GM21786 (cell line): ENCODE results near the gene E2F3.
"Not testable (repeated sequence)": the region's sequence is repeated elsewhere in the genome, so short reads cannot be mapped to it uniquely, and the experiment has no call there.

Experiments
- ATAC-seq: cut with Tn5 transposase; IDR thresholded peaks from one replicate; pipeline ENCODE4 v1.9.1; 2021; ENCODE audit not compliant: unreplicated experiment

The E2F3 gene

DNA sequence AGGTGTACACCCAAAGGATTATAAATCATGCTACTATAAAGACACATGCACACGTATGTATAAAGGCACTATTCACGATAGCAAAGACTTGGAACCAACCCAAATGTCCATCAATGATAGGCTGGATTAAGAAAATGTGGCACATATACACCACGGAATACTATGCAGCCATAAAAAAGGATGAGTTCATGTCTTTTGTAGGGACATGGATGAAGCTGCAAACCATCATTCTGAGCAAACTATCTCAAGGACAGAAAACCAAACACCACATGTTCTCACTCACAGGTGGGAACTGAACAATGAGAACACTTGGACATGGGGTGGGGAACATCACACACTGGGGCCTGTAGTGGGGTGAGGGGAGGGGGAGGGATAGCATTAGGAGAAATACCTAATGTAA, 123.5 kb downstream of the E2F3 start:
- not testable (repeated sequence) for ATAC-seq

DNA sequence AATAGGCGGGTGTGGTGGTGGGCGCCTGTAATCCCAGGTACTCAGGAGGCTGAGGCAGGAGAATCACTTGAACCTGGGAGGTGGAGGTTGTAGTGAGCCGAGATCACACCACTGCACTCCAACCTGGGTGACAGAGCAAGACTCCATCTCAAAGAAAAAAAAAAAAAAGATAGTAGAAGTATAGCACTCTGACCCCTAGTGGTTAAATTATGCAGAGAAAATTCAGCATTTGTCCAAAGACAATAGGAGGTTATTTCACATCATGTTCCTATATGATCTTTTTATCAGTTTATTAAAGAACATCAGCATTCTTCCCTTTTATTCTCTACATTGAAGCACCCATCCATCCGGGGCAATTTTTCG, 127.4 kb downstream of the E2F3 start:
- ATAC-seq: not testable (repeated sequence)

DNA sequence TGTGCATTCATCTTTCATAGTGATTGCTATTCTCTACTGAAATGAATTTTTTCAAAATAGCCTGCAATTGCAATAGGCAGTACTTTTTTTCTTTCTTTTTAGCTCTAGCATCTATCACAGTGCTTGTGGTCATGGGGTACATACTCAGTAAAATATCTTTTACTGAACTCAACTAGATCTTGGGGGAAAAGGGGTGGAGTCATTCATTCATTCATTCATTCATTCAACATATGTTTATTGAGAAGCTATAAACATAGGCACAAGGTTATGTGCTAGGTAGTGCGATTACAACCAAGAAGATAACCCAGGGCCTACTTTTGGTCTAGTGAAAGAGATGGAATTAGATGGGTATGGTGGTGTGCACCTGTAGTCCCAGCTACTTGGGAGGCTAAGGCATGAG, 131.2 kb downstream of the E2F3 start:
- ATAC-seq: no peak

DNA sequence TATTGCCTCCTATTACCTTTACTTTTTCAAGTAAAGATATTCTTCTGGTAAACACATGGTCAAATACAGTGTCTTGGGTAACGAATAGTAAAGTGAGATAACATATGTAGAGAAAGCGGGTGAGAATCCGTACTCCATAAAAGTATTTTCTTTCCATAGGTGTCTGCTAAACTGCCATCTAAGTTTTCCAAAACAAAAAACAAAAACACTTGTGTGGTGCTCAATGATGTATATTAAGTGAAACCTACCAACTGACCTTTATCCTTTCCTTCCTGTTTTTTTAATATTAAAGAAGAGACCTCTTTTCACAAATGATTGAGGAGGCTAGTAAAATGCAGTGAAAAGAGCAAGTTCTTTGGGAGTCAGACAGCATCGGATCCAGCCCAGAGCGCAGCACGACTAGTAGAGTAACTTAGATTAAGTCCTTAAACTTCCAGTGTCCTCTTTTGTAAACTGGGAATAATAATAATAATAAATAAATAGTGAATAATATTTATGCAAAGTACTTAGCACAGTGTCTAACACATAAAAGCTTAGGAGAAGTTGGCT, 132.1 kb downstream of the E2F3 start:
- no peak for ATAC-seq

DNA sequence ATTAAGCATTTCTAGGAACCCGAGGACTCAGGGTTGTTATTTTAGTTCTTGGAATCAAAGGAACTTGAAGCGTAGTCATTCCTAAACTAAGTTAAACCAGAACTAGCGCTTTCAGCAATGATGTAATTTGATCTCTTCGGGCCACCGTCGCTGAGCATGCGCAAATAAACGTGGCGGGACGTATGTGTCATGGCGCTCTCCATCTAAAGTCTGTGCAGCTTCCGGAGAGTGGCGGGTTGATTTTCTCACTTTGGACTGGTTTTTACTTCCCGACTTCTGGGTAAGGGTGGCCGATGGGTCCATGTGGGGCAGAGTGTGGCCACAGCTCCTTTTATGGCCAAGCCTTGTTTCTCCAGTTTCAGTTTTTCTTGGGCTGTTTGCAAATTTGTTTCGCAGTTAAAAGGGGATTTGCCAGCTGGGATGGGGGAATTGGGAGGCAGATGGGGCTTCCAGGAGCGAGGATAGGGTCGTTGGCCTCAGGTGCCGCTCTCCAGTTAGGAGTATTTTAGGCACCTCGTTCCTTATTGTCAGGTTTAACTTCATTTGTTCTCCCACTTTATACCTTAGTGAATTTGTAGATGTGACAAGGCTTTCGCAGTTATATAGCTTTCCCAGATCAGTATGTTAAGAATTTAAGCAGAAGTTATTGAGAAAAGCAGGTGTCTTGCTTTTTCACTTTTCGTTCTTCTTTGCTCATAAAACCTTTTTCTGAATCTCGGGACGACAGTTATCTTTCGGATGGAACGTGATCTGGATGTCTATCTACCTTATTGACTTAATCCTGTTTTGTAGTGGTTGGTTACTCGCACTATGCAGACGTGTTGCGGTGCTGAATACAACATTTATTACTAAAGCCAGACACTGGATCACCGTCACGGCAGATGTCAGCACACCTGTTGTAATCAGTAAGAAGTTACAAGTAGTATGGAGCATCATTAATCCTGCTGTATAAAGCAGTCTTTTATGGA, 132.9 kb downstream of the E2F3 start, which contains the start of gene CDKAL1:
TSS of gene CDKAL1 (plus strand) at position 163 of the 968 bp plus-strand sequence. CDS start 11,894 bp downstream, outside the sequence.
- peak; percentile 89 for ATAC-seq

DNA sequence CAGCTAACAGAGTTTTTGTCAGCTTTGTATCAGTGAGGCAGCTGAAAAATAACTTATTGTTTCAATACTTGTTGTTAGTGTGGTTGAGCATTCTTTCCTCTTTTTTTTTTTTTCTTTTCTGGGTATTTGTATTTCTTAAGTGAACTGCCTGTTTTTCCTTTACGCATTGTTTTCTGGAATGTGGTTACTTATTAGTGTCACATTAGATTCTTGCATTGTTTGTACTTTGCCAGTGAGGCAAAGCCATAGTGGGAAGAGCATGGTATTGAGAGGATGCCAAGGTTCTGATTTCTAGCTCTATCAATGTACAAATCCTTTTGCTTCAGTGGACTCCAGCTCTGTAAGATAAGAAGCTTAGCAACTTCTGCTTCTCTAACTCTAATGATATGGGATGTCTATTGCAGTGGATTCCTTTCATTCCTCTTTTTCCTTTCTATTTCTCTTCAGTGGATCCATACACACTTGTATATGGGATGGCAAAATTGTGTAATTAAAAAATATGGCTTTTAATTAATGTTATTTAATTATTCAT, 136.5 kb downstream of the E2F3 start:
- ATAC-seq: no peak

DNA sequence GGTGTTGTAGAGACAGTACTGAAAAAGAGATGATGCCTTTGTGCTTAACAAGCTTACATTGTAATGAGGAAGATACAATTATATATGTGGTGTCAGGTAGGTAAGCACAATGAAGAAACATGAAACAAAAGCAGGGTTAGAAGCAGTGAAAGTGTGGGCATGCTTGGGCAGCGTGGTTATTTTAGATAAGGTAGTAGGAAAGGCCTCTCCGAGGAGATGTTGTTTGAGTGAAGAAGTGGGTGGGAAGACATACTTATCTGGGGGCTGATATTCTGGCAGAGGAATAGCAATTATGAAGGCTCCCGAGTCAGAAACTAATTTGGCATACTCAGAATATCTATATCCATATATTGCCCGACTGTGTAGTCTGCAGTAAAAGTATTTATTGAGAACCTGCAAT, 137.2 kb downstream of the E2F3 start:
- no peak for ATAC-seq

DNA sequence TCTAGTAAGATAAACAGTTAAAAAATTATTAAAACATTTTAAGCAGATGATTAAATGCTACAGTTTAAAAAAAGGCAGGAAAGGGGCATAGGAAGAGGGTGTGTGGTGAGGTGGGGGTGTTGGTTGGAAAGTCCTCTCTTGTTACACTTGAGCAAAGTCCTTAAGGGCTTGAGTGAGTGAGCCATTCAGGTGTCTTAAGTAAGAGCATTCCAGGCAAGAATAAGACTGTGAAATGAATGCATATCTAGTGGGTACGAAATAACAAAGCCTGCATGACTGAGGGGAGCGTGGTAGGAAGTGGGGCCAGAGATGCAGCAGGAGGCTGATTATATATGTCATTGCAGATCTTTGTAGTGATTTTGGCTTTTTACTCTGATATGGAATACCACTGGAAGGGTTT, 137.7 kb downstream of the E2F3 start:
- ATAC-seq: no peak

DNA sequence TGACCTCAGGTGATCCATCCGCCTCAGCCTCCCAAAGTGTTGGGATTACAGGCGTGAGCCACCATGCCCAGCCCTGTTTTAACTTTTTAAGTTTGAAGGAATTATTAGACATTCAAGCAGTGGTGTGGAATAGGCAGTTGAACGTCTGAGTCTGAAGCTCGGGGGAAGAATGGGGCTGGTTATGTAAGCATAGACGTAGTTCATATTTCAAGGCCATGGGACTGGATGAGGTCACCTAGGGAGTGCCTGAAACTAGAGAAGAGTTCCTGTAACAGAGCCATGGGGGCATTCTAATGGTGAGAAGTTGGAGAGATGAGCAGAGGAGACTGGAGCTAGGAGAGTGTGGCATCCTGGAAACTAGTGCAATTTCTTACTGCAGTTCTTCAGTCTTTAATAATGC, 139.0 kb downstream of the E2F3 start:
- ATAC-seq: no peak

DNA sequence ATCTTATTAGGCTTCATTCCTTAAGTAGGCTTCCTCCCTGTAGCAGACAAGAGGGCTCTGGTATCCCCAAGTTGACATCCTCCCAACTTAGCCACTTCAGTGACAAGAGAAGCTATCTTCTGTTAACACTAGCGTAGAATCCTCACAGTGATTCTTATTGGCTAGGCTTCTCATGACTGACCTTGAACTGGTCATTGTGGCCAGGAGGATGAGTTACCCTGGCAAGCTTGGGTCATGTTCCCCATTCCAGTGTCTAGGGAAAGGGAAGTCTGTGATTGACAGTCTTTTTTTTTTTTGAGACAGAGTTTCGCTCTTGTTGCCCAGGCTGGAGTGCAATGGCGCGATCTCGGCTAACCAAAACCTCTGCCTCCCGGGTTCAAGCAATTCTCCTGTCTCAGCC, 139.7 kb downstream of the E2F3 start:
- ATAC-seq: no peak

DNA sequence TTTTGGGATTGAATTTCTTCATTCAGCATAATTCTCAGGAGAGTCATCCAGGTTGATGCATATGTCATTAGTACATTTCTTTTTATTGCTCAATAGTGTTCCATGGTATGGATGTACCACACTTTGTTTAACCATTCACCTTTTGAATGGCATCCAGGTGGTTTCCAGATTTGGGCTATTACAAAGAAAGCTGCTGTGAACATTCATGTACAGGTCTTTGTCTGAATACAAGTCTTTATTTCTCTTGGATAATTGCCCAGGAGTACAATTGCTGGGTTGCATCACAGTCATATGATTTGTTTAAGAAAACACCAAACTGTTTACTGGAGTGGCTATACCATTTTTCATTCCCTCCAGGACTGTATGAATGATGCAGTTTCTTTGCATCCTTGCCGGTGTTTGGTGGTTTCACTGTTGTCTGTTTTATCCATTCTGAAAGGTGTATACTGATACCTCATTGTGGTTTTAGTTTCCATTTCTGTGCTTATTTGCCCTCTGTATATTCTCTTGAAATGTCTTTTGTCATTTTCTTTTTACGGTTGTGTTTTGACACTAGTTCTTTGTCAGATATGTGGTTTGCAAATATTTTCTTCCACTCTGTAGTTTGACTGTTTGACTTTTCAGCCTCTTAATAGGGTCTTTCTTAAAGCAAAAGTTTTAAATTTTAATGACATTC, 141.4 kb downstream of the E2F3 start:
- ATAC-seq: peak; percentile 98
